Non-pigmented ciliary epithelial cell (primary cell): ENCODE data around the gene ZNF764.
A peak's percentile ranks its signal among the peaks of the same experiment; 100 is the strongest.
"Not testable (repeated sequence)": the region's sequence is repeated elsewhere in the genome, so short reads cannot be mapped to it uniquely, and the experiment has no call there.

Experiments used
- DNase-seq: peaks from one replicate; pipeline ENCODE4 v3.0.0-alpha.2; 2010; ENCODE audit warnings: low read depth

Gene ZNF764

GRCh38 chr16:30557957-30558788 is at the start of gene ZNF764:
ZNF764 (minus strand) TSS chr16:30558374; CDS start chr16:30558182, 192 bp downstream.
- peak; percentile 88 for DNase-seq

DNA sequence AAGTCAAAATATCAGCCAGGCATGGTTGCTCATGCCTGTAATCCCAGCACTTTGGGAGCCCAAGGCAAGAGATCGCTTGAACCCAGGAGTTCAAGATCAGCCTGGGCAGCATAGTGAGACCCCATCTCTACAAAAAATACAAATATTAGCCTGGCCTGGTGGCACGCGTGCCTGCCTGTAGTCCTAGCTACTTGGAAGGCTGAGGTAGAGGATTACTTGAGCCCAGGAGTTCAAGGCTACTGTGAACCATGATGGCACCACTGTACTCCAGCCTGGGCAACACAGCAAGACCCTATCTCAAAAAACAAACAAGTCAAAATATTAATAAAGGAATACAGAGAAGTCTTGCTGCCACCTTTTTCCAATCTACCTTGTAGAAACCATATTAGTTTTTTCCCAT is 47.8 kb upstream of the ZNF764 start:
- no peak for DNase-seq

GRCh38 chr16:30605158-30605557 is 47.0 kb upstream of the ZNF764 start:
- DNase-seq, result no peak

GRCh38 chr16:30604316-30604947 is 46.3 kb upstream of the ZNF764 start:
- DNase-seq, result no peak

DNA sequence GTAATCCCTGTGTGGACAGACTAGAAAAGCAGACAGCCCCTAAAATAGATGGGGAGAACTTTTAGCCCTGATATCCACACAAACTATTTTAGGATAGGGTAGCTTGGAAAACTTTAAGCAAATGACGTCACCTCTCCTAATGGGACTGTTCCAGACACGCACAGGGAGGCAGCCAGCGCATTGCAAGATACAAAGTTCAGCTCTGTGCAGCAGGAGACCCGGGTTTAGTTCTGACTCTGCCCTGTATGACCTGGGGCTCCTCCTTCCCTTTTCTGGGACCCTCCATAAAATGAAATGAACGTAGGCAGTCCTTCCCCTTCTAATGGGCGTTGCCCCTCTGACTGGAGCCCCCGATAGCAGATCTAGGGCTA is 45.8 kb upstream of the ZNF764 start:
- no peak for DNase-seq

DNA sequence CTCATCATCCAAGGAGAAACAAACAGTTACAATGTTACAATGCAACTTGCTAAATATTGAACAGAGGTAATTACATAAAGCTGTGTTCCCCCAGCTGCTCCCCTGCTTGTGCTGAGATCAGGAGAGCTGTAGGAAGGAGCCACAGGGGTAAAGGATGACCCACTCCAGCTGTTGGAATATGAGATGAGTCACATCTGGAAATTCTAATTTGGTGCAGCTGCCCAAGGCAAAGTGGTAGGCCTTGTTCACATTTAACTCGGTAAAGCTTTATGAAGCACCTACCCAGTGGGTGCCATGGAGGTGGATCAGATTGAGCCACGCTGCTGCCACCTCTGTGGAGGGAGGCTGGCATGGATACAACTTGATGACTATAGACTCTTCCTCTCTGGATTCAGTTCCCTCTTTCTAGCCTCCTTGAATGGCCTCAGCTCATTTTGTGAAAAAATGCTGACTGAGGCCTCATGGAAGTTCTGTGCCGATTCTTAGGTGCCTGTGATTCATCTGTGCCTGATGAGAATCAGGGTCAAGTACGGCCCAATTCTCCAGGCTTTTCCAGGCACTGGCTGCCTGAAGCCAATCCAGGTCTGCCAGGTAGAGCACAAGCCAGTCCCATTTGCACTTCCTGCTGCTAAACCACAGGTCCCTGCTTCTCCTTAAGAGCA is 44.6 kb upstream of the ZNF764 start:
- DNase-seq, result no peak

GRCh38 chr16:30601966-30602365 is 43.8 kb upstream of the ZNF764 start:
- DNase-seq, result no peak

DNA sequence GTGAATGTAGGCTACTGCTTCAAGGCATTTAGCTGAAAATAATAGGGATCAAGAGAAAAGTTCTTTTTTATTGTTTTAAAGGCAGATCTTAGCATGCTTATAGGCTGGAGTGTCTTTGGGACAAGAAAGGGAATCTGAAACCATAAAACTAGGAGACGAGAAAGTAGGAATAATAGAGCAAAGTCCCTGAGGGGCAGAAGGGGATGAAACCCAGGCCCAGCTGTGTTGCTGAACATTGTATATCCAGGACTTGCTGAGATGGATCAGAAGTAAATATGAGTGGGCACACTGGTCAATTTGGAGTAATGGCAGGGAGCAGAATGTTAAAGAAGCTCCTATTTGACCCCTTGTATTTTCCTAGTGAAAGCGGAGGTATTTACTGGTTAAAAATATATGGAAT is 42.8 kb upstream of the ZNF764 start:
- DNase-seq, result no peak

DNA sequence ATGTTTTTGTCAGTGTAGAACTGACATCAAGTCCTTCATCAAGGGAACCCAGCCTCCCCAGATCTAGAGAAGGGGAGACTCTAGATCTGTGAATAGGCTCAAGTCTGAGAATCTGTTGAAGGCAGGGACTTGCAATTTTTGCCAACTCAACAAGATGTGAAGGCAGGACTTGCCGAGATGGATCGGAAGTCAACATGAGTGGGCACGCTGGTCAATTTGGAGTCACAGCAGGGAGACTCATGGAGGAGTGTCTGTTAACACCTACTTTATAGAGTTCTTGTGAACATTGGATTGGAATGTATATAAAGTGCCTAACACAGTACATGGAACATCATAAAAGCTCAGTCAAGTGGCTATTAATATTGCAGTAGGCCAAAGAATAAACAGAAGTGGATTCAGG is 42.0 kb upstream of the ZNF764 start:
- no peak for DNase-seq

DNA sequence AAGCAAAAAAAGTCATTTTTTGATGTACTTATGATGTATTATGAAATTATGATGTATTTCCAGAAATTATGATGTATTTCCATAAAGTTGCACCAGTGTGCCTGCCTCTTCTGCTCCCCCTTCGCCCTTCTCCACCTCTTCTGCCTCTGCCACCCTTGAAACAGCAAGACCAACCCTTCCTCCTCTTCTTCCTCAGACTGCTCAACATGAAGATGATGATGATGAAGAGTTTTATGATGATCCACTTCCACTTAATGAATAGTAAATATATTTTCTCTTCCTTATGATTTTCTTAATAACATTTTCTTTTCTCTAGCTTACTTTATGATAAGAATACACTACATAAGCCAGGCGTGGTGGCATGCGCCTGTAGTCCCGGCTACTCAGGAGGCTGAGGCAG is 34.7 kb upstream of the ZNF764 start:
- DNase-seq, result no peak

- not testable (repeated sequence) for DNase-seq
These were observed 32.7 kb upstream of the ZNF764 start for GRCh38 chr16:30590869-30591268.

DNA sequence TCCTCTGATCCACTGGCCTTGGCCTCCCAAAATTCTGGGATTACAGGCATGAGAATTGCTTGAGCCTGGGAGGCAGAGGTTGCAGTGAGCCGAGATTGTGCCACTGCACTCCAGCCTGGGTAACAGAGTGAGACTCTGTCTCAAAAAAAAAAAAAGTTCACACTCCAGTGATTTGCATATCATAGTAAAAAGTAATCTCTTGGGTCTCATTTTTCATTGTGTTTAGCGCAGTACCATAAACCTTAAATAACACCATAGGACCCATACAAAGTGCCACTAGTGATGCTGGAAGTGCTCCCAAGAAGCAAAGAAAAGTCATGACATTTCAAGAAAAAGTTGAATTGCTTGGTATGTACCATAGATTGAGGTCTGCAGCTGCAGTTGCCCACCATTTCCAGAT is 31.4 kb upstream of the ZNF764 start:
- not testable (repeated sequence) for DNase-seq

DNA sequence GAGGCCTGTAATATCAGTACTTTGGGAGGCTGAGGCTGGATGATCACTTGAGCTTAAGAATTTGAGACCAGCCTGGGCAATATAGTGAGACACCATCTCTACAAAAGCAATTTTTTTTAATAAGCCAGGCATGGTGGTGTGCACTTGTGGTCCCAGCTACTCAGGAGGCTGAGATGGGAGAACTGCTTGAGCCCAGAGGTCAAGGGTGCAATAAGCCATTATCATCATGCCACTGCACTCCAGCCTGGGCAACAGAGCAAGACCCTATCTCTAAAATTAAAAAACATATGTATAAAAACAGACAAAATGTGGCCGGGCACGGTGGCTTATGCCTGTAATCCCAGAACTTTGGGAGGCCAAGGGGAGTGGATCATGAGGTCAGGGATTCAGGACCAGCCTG is 30.5 kb upstream of the ZNF764 start:
- no peak for DNase-seq

GRCh38 chr16:30585400-30586191 is 27.4 kb upstream of the ZNF764 start, which contains the start of gene ZNF785:
ZNF785 (minus strand) TSS chr16:30585697; CDS start chr16:30585611, 86 bp downstream.
- peak; percentile 95 for DNase-seq

GRCh38 chr16:30585022-30585399 is 26.8 kb upstream of the ZNF764 start:
- DNase-seq, result no peak

DNA sequence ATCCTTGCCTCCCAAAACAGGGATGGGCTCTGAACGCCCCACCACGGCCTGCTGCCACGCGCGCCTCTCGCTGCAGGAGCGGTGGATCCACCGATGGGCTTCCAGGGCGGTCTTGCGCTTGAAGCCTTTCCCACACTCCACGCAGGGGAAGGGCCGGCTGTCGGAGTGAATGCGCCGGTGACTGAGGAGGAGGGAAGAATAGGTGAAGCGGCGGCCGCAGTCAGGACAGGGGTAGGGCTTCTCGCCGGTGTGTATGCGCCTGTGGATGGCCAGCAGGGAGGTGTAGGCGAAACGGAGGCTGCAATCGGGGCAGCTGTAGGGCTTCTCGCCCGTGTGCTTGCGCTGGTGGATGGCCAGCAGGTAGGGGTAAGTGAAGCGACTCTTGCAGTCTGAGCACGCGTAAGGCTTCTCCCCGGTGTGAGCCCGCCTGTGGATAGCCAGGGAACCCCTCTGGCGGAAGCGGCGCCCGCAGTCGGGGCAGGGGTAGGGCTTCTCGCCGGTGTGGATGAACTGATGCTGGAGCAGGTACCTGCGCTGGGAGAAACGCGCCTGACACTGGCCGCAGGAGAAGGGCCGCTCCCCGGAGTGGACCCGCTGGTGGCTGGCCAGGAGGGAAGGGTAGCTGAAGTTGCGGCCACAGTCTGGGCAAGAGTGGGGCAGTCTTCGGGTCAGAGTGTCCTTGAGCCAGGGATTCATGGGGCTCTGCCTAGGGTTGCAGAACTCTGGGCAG is 24.6 kb upstream of the ZNF764 start:
- no peak for DNase-seq

DNA sequence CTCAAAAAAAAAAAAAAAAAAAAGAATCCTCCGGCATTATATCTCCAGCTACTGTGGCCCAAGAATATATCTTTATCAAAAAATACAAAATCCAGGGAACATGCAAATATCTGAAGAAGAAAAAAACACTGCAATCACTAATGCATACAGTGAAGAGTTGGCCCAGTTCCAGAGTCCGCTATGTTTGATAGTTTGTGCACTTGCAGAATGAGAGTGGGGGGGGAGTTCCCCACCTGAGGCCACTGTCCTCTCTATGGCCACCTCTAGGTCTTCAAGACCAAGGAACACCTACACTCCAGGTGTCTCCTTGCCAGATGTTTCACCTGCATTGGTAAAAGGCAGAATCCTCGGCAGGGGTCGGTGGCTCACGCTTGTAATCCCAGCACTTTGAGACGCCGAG is 23.3 kb upstream of the ZNF764 start:
- no peak for DNase-seq

- DNase-seq, result no peak
These were observed 16.5 kb upstream of the ZNF764 start for GRCh38 chr16:30574678-30575077.

DNA sequence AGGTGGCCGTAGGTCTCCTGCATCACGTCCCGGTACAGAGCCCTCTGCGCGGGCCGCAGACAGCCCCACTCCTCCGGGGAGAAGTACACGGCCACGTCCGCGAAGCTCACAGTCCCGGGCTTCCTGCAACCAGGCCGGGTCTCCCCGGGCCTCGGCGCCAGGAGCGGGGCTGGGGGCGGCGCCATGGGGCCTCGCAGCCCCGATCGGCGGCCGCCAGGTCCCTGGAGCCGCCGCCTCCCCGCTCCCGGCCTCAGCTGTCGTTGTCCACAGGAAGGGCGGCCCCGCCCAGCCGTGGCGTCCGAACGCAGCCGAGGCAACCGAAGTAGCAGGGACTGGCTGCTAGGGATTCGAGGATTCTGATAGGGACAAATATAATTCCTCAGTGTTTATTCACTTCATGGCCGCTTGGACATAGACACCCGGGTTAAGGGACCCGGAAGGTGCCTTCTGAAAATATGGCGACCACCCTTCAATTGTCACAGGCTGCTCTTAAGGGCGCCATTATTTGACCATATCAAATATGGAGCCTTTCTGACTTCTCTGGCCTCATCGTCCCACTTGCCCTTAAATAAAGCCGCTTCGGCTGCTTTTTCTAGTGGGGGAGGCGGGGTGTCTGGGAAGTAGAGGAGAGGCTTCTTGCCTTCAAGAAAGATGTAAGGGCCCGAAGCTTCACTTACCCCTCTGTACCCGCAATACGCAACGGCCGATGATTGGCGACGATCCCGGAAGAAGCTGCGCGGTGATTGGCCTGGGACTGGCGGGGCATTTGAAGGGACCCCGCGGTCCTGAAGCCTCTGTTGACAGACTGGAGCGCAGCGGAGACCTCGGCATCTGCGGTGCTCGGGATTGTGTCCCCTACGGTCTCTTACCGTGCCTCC is 13.5 kb upstream of the ZNF764 start, which contains the start of gene ZNF688:
Gene ZNF688, minus strand, starts transcription at position 270 of the 878 bp plus-strand sequence. Its CDS starts 85 bp downstream, at position 185.
- peak; percentile 89 for DNase-seq
